Activated gamma-delta T cell (primary cell): ENCODE results near the gene KCNMA1.

ENCODE experiments used
- DNase-seq: peaks from one replicate; lab custom pipeline; 2025; lab: John Stamatoyannopoulos, UW

Gene KCNMA1

GRCh38 chr10:76858721-76859120, 778.9 kb downstream of the KCNMA1 start:
- DNase-seq: no peak

GRCh38 chr10:76840802-76841201, 796.8 kb downstream of the KCNMA1 start:
- DNase-seq: no peak

GRCh38 chr10:76839276-76839675, 798.3 kb downstream of the KCNMA1 start:
- no peak for DNase-seq

- no peak for DNase-seq
Measured at GRCh38 chr10:76830218-76830617, 807.4 kb downstream of the KCNMA1 start.

- DNase-seq: no peak
Measured at GRCh38 chr10:76829724-76830123, 807.9 kb downstream of the KCNMA1 start.
